PC-3 (cell line): ENCODE results near the gene RARRES2. TPM values are rescaled to one million over a fixed set of nuclear protein-coding genes. Genes with fewer than 3 reads are reported as not detected.
A peak's percentile ranks its signal among the peaks of the same experiment; 100 is the strongest.

ENCODE experiments used
- ATAC-seq: fragments of 200-7000 bp; cut with Tn5 transposase; 2 replicates; pipeline ENCODE4 v1.9.1; 2020; ENCODE audit warnings: mild to moderate bottlenecking, moderate library complexity
- BruUV-seq: library from RNA; stranded (reverse); fragments of 400-500 nt; replicated peaks from 2 replicates; lab custom pipeline; 2021; lab: Mats Ljungman, UMichigan
- CTCF ChIA-PET: fragments of 300-600 bp; sonication (Branson Sonifier 250); formaldehyde crosslinking; loops from one replicate; lab custom pipeline; 2022; ENCODE audit warnings: antibody characterized with exemption; lab: Charles Lee
- POLR2A ChIA-PET: fragments of 300-600 bp; sonication (Branson Sonifier 250); formaldehyde crosslinking; loops from one replicate; lab custom pipeline; 2022; ENCODE audit warnings: antibody characterized with exemption; ENCODE audit not compliant: unreplicated experiment; lab: Charles Lee
- DNase-seq: peaks from one replicate; pipeline ENCODE4 v3.0.0-alpha.2; 2015
- H2AFZ ChIP-seq: fragments of 300-600 bp; sonication (generic); 2 replicates; pipeline ENCODE4 v1.6.0; 2016; ENCODE audit warnings: antibody characterized with exemption, low read length
- H3F3A ChIP-seq: fragments of 300-600 bp; sonication (generic); one replicate; pipeline ENCODE4 v1.6.0; 2017; ENCODE audit warnings: antibody characterized with exemption, low read length, control low read depth, mild to moderate bottlenecking; ENCODE audit not compliant: unreplicated experiment
- H3K27ac ChIP-seq: fragments of 300-600 bp; sonication (generic); 2 replicates; pipeline ENCODE4 v1.5.1; 2016; ENCODE audit warnings: mild to moderate bottlenecking, low read length
- H3K27me3 ChIP-seq: fragments of 300-600 bp; sonication (generic); 2 replicates; pipeline ENCODE4 v1.6.1; 2016; ENCODE audit warnings: low read length, mixed read lengths
- H3K36me3 ChIP-seq: fragments of 300-600 bp; sonication (generic); 2 replicates; pipeline ENCODE4 v1.6.1; 2016; ENCODE audit warnings: low read depth, mixed run types, low read length, mixed read lengths
- H3K4me1 ChIP-seq: fragments of 300-600 bp; sonication (generic); 2 replicates; pipeline ENCODE4 v1.5.1; 2016; ENCODE audit warnings: low read length; ENCODE audit not compliant: insufficient read depth
- H3K4me2 ChIP-seq: fragments of 300-600 bp; sonication (generic); 2 replicates; pipeline ENCODE4 v1.6.0; 2016; ENCODE audit warnings: low read length
- H3K4me3 ChIP-seq: fragments of 300-600 bp; sonication (generic); 2 replicates; pipeline ENCODE4 v1.5.1; 2016; ENCODE audit warnings: mild to moderate bottlenecking, low read length, mixed read lengths
- H3K79me2 ChIP-seq: fragments of 300-600 bp; sonication (generic); 2 replicates; pipeline ENCODE4 v1.6.1; 2017; ENCODE audit warnings: low read length, mixed read lengths
- H3K9ac ChIP-seq: fragments of 300-600 bp; sonication (generic); 2 replicates; pipeline ENCODE4 v1.6.0; 2016; ENCODE audit warnings: mild to moderate bottlenecking, low read length
- H3K9me2 ChIP-seq: fragments of 300-600 bp; sonication (generic); replicated peaks from 2 replicates; pipeline ENCODE4 v1.6.1; 2016; ENCODE audit warnings: mixed run types, low read length, mixed read lengths
- H3K9me3 ChIP-seq: fragments of 300-600 bp; sonication (generic); 2 replicates; pipeline ENCODE4 v1.6.1; 2016; ENCODE audit warnings: low read length, mixed read lengths
- H4K20me1 ChIP-seq: fragments of 300-600 bp; sonication (generic); 2 replicates; pipeline ENCODE4 v1.6.1; 2016; ENCODE audit warnings: low read length, mixed read lengths
- EZH2 ChIP-seq: fragments of 300-600 bp; sonication (generic); IDR thresholded peaks from one replicate; pipeline ENCODE4 v1.6.1; 2017; ENCODE audit warnings: antibody characterized with exemption, mild to moderate bottlenecking, low read length; ENCODE audit not compliant: unreplicated experiment
- EZH2phosphoT487 ChIP-seq: fragments of 300-600 bp; sonication (generic); IDR thresholded peaks from 2 replicates; pipeline ENCODE4 v1.6.1; 2018; ENCODE audit warnings: mild to moderate bottlenecking, antibody characterized with exemption, low read length, borderline replicate concordance
- intact Hi-C: fragments of 100-400 bp; cut with micrococcal nuclease; formaldehyde crosslinking; loops from 2 replicates; pipeline ENCODE4 v1.9.0; 2023
- total RNA-seq: library from RNA; depleted of rRNA; stranded (reverse); fragments of >200 nt; gene quantifications from 2 replicates; pipeline ENCODE4 v1.2.3, GENCODE V29; 2014
- TF ChIP-seq, protein P1 (sequence below): fragments of 300-600 bp; sonication (generic); conservative IDR thresholded peaks from 2 replicates; pipeline ENCODE4 v1.5.1; 2017; ENCODE audit warnings: antibody characterized with exemption, low read depth, mild to moderate bottlenecking, low read length

RARRES2 gene
- total RNA-seq, 1 experiment from 2014 or later = 1.6 TPM

DNA sequence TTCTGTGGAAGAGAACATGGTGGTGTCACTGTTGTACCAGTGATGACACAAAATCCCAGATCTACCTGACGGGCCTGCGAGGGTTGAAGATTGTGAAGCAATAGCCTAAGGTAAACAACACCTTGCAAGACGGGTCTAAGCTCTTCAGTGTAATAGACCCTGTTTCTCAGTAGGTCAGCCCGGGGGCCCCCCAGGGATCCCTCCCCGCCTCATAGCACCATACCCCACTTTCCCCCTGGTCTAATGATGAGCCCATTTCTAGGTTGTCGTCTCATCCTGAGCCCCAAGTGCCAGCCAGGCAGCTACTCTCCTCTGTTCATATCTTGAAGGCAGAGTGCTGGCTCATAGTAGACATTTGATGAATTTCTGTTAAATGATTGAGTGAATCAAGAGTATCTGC, 15.5 kb downstream of the RARRES2 start:
- Histone ChIP-seq H3K4me3 (no peak overlapping the region), H3K9me3 (no peaks in the 10 kb centered on the region), H2AFZ (no peak overlapping the region), H3K36me3 (no peaks in the 10 kb centered on the region), H3K79me2 (peaks cover 7% of the 10 kb centered on the region), H3K27ac (no peak overlapping the region), H3K4me1 (peaks cover 17% of the 10 kb centered on the region), H3K4me2 (no peak overlapping the region), H3F3A (no peaks in the 10 kb centered on the region), H3K9me2 (no peaks in the 10 kb centered on the region), H3K27me3 (no peaks in the 10 kb centered on the region), H3K9ac (no peak overlapping the region), H4K20me1 (no peaks in the 10 kb centered on the region)
- ATAC-seq = no peak
- ChIA-PET POLR2A (no interaction called here), CTCF (no interaction called here)
- BruUV-seq = no TSS peak
- intact Hi-C loops = no loop called here
- no peak for DNase-seq
- TF ChIP-seq EZH2 = no peak
- TF ChIP-seq, protein P1, sequence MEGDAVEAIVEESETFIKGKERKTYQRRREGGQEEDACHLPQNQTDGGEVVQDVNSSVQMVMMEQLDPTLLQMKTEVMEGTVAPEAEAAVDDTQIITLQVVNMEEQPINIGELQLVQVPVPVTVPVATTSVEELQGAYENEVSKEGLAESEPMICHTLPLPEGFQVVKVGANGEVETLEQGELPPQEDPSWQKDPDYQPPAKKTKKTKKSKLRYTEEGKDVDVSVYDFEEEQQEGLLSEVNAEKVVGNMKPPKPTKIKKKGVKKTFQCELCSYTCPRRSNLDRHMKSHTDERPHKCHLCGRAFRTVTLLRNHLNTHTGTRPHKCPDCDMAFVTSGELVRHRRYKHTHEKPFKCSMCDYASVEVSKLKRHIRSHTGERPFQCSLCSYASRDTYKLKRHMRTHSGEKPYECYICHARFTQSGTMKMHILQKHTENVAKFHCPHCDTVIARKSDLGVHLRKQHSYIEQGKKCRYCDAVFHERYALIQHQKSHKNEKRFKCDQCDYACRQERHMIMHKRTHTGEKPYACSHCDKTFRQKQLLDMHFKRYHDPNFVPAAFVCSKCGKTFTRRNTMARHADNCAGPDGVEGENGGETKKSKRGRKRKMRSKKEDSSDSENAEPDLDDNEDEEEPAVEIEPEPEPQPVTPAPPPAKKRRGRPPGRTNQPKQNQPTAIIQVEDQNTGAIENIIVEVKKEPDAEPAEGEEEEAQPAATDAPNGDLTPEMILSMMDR = no peak
- no peak for TF ChIP-seq EZH2phosphoT487

DNA sequence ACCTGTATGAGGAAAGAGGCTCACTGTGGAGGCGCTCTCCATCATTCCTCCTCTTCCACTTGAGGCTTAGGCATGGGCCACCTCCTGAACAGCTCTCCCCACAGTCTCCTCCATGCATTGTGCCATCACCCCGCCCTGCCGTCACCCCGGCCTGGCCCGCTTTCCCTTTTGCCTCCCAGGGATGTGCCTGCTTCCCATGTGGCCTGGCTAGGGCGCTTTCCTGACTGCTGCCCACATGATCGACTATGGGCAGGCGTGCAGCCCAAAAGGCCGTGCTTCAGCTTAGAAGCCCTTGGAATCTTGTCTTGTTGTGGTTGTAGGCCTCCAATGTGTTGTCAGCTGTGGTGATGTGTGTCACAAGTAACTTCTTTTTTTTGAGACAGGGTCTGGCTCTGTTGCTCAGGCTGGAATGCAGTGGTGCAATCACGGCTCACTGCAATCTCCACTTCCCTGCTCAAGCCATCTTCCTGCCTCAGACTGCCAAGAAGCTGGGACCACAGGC, 16.3 kb downstream of the RARRES2 start:
- Histone ChIP-seq H3F3A (no peaks in the 10 kb centered on the region), H4K20me1 (no peaks in the 10 kb centered on the region), H2AFZ (no peak overlapping the region), H3K4me3 (no peak overlapping the region), H3K4me1 (peaks cover 17% of the 10 kb centered on the region), H3K27ac (no peak overlapping the region), H3K4me2 (no peak overlapping the region), H3K9ac (no peak overlapping the region), H3K9me2 (no peaks in the 10 kb centered on the region), H3K27me3 (no peaks in the 10 kb centered on the region), H3K9me3 (no peaks in the 10 kb centered on the region), H3K36me3 (no peaks in the 10 kb centered on the region), H3K79me2 (peaks cover 7% of the 10 kb centered on the region)
- no peak for DNase-seq
- intact Hi-C loops = no loop called here
- POLR2A ChIA-PET = no interaction called here
- no peak for ATAC-seq
- CTCF ChIA-PET = no interaction called here
- BruUV-seq = no TSS peak
- TF ChIP-seq EZH2phosphoT487 (no peak), EZH2 (no peak)
- TF ChIP-seq, protein P1 = no peak

DNA sequence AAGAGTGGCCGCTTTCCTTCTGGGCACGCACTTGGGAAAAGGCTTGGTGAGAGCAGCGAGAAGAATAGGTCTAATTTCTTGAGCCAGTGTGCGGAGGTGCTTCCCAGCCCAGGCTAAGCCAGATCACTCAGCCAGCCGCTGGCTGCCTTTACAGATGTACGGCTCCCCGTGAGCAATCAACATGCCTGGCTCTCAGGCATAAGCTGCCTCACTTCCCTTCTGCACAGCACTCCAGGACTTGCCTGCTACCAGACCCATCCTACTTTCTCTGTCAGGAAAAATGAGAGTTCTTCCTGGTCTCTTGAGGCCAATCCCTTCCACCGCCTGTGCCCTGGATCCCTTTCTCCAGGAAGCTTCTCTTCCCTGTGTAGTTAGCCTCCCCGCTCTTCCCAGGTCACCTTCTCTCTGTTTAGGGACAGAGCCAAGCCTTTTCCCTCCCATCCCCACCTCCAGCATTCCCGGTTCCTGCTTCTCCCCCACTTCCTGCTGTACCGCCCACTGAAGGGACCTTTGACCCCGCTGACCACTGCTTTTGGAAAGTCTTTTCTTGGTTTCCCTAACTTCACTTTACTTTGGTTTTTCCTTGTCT, 17.0 kb downstream of the RARRES2 start:
- BruUV-seq = no TSS peak
- peaks cover 7% of the 10 kb centered on the region for H3K79me2 ChIP-seq

More for the DNA sequence above, 17.0 kb downstream of the RARRES2 start:
- H3K9me2 ChIP-seq = no peaks in the 10 kb centered on the region
- intact Hi-C loops = loop anchor here (5.0 kb wide), 1 partner anchor 53 kb away; the partner anchor contains the start of gene ZNF775
- no peaks in the 10 kb centered on the region for H3K36me3 ChIP-seq
- no peaks in the 10 kb centered on the region for H3K9me3 ChIP-seq
- TF ChIP-seq EZH2 (no peak), EZH2phosphoT487 (no peak)
- TF ChIP-seq, protein P1 = no peak
- no peaks in the 10 kb centered on the region for H4K20me1 ChIP-seq
- POLR2A ChIA-PET = no interaction called here
- no peak for DNase-seq
- no peak for ATAC-seq
- peak overlapping the region; percentile 90 for H3K4me2 ChIP-seq
- CTCF ChIA-PET = no interaction called here
- H3K4me3 ChIP-seq = peak overlapping the region; percentile 81
- H3F3A ChIP-seq = no peaks in the 10 kb centered on the region
- no peak overlapping the region for H3K9ac ChIP-seq
- H3K27me3 ChIP-seq = no peaks in the 10 kb centered on the region
- peaks cover 17% of the 10 kb centered on the region for H3K4me1 ChIP-seq
- no peak overlapping the region for H3K27ac ChIP-seq
- peak overlapping the region; percentile 98; the same call in 1 of the 2 replicates for H2AFZ ChIP-seq
